ENCODE measurements around the gene CCDC183.
"Not testable (repeated sequence)": the region's sequence is repeated elsewhere in the genome, so short reads cannot be mapped to it uniquely, and the experiment has no call there.

CCDC183 gene

GRCh38 chr9:136825295-136826187 lies 29.4 kb downstream of the CCDC183 start:
- DNase-seq (ENCODE audit: low read depth), result no peak

GRCh38 chr9:136826188-136826541 lies 30.0 kb downstream of the CCDC183 start:
- DNase-seq (ENCODE audit: low read depth), result no peak

GRCh38 chr9:136826703-136827582 lies 30.8 kb downstream of the CCDC183 start:
- DNase-seq (ENCODE audit: low read depth), result no peak

GRCh38 chr9:136827794-136828473 lies 31.8 kb downstream of the CCDC183 start:
- no peak for DNase-seq (ENCODE audit: low read depth)

- no peak for DNase-seq (ENCODE audit: low read depth)
Observed at GRCh38 chr9:136828474-136829140, 32.5 kb downstream of the CCDC183 start.

- no peak for DNase-seq (ENCODE audit: low read depth)
Observed at GRCh38 chr9:136829412-136829811, 33.3 kb downstream of the CCDC183 start.

GRCh38 chr9:136829981-136830885 lies 34.1 kb downstream of the CCDC183 start:
- DNase-seq (ENCODE audit: low read depth), result no peak

- no peak for DNase-seq (ENCODE audit: low read depth)
Observed at GRCh38 chr9:136831002-136831719, 35.0 kb downstream of the CCDC183 start.

GRCh38 chr9:136831720-136832104 lies 35.6 kb downstream of the CCDC183 start:
- DNase-seq (ENCODE audit: low read depth), result no peak

GRCh38 chr9:136832581-136832980 lies 36.4 kb downstream of the CCDC183 start:
- no peak for DNase-seq (ENCODE audit: low read depth)

- not testable (repeated sequence) for DNase-seq (ENCODE audit: low read depth)
Observed at GRCh38 chr9:136833381-136834048, 37.4 kb downstream of the CCDC183 start.

GRCh38 chr9:136835162-136835931 lies 39.2 kb downstream of the CCDC183 start:
- no peak for DNase-seq (ENCODE audit: low read depth)

- no peak for DNase-seq (ENCODE audit: low read depth)
Observed at GRCh38 chr9:136835932-136836904, 40.1 kb downstream of the CCDC183 start.

- no peak for DNase-seq (ENCODE audit: low read depth)
Observed at GRCh38 chr9:136837146-136837855, 41.2 kb downstream of the CCDC183 start.

GRCh38 chr9:136837856-136838277 lies 41.7 kb downstream of the CCDC183 start:
- DNase-seq (ENCODE audit: low read depth), result not testable (repeated sequence)

- DNase-seq (ENCODE audit: low read depth), result no peak
Observed at GRCh38 chr9:136838314-136839228, 42.4 kb downstream of the CCDC183 start.

Measured in stimulated activated CD8-positive, alpha-beta memory T cell treated with anti-CD3 and anti-CD28 coated beads, Interleukin-4, amount 100 ng/mL, for 24 hours (primary cell).